Endothelial cell of umbilical vein (primary cell): ENCODE results near the gene HECTD1.

Experiments
- CTCF ChIP-seq, 2 donors: IDR thresholded peaks; 1 replicate in 1 of 2; 2 replicates in 1 of 2; pipeline ENCODE4 v1.5.1; 2011; ENCODE audit warnings: low read length in 2 of 2, mild to moderate bottlenecking in 2 of 2, moderate library complexity in 2 of 2, control low read depth in 1 of 2, inconsistent platforms in 1 of 2, low read depth in 1 of 2; ENCODE audit not compliant: insufficient read depth in 1 of 2; ENCODE audit errors: extremely low read depth in 1 of 2
- EZH2 ChIP-seq: IDR thresholded peaks from 2 replicates; pipeline ENCODE4 v1.6.1; 2012; ENCODE audit warnings: borderline replicate concordance, low read depth, mild to moderate bottlenecking, moderate library complexity, low read length, inconsistent platforms; ENCODE audit not compliant: severe bottlenecking
- GATA2 ChIP-seq: IDR thresholded peaks from 2 replicates; pipeline ENCODE4 v1.7.0; 2011; ENCODE audit warnings: low read depth, mild to moderate bottlenecking, moderate library complexity, mixed read lengths, low read length; ENCODE audit not compliant: insufficient read length, insufficient read depth
- JUN ChIP-seq: IDR thresholded peaks from 2 replicates; pipeline ENCODE4 v1.6.1; 2011; ENCODE audit warnings: borderline replicate concordance, low read depth; ENCODE audit not compliant: insufficient read length, insufficient read depth
- POLR2A ChIP-seq: IDR thresholded peaks from 2 replicates; pipeline ENCODE4 v1.6.1; 2012; ENCODE audit warnings: low read depth, mild to moderate bottlenecking, control low read depth, low read length
- POLR2AphosphoS5 ChIP-seq: IDR thresholded peaks from 2 replicates; pipeline ENCODE4 v1.6.1; 2012; ENCODE audit warnings: low read depth, mild to moderate bottlenecking, control low read depth, low read length, moderate library complexity; ENCODE audit not compliant: insufficient read depth

- TF ChIP-seq CTCF (IDR thresholded peaks at IDR 0.05; ENCODE audit: extremely low read depth in 1 of 2, insufficient read depth in 1 of 2, low read depth in 1 of 2, low read length in 2 of 2) (no peak), POLR2A (no peak), POLR2AphosphoS5 (no peak), JUN (no peak), EZH2 (no peak), GATA2 (no peak)
These were observed 52.6 kb downstream of the HECTD1 start for GRCh38 chr14:31154956-31155355.
